ENCODE measurements around the gene MRPL23.

MRPL23 gene

DNA sequence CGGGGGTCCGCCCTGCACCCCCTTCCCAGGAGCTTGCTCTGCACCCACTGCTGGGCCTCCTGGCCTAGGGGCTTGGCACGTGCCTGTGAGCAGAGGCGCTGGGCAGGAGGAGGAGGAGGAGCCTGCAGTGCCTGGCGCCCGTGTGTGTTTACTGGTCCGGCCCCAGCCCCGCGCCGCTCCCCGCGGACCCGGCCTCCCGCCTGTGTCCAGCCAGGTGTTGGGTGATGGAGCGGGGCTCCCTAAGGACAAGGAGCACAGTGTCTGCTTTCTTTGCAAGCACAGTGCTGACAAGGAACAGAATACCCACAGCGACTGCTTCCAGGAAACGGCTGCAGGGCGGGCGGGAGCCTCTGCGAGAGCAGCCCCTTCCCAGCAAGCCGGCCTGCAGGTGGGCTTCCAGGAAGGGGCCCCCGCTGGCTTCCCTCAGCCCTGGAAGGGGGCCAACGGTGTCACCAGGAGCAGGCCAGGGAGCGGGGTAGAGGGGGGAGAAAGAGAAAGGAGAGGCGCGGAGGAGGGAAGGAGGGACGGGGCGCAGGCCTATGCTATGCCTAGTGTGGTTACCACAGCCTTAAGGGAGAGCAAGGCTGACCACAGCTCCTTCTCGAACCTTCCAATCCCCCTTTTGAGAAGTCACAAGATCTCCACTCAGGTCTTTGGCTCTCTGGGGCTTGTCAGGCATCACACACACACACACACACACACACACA, 43.9 kb downstream of the MRPL23 start:
- DNase-seq (ENCODE audit: low read depth, low spot score) = no peak

GRCh38 chr11:1992111-1992510, 45.0 kb downstream of the MRPL23 start:
- no peak for DNase-seq (ENCODE audit: low read depth, low spot score)

- no peak for DNase-seq (ENCODE audit: low read depth, low spot score)
Measured at GRCh38 chr11:1994121-1994520, 47.0 kb downstream of the MRPL23 start.

GRCh38 chr11:1997755-1998154, 50.6 kb downstream of the MRPL23 start, which contains the start of gene H19:
Gene H19, minus strand, starts transcription at chr11:1997842.
- DNase-seq (ENCODE audit: low read depth, low spot score) = no peak

- no peak for DNase-seq (ENCODE audit: low read depth, low spot score)
Measured at GRCh38 chr11:1998290-1998689, 51.2 kb downstream of the MRPL23 start.

- no peak for DNase-seq (ENCODE audit: low read depth, low spot score)
Measured at GRCh38 chr11:1998861-1999260, 51.7 kb downstream of the MRPL23 start.

- no peak for DNase-seq (ENCODE audit: low read depth, low spot score)
Measured at GRCh38 chr11:2002042-2002776, 55.1 kb downstream of the MRPL23 start.

DNA sequence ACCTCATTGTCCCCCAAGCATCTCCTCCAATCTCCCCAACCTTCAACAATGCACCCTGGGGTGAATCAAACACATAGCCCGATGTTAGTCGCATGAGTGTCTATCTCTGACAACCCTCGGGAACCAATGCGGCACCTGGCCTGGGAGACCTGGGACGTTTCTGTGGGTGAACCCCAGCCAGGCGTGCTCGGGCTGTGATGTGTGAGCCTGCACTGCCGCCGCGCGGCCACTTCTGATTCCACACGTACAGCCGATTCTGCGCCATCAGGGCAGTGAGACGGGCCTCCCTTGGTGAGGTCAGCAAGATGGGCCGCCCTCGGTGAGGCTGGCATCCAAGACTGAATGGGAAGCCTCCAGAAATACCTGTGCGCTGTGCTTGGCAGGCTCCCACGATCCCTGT, 55.7 kb downstream of the MRPL23 start:
- DNase-seq (ENCODE audit: low read depth, low spot score) = no peak

GRCh38 chr11:2004466-2004865, 57.3 kb downstream of the MRPL23 start:
- DNase-seq (ENCODE audit: low read depth, low spot score) = no peak

All from activated CD4-positive, CD25-positive, alpha-beta regulatory T cell treated with anti-CD3 and anti-CD28 coated beads, Interleukin-2, amount 50 U/mL, for 16 hours (primary cell).